Stimulated activated CD4-positive, alpha-beta T cell treated with anti-CD3 and anti-CD28 coated beads, Interleukin-12 subunit alpha, Interleukin-12 subunit beta, amount 100 ng/mL, for 24 hours (primary cell): ENCODE results near the gene SLC2A3.
"Not testable (repeated sequence)": the region's sequence is repeated elsewhere in the genome, so short reads cannot be mapped to it uniquely, and the experiment has no call there.

ENCODE experiments used
- DNase-seq, 2 experiments: peaks; one replicate each; pipeline ENCODE4 v3.0.0-alpha.2; 2020; ENCODE audit warnings: low read depth in 2 of 2

The SLC2A3 gene

GRCh38 chr12:7935590-7936581 is at the start of gene SLC2A3:
SLC2A3 (minus strand) TSS chr12:7936187; CDS start chr12:7936034, 153 bp downstream.
- peak; percentile 68 to 70 for DNase-seq

GRCh38 chr12:7984900-7985299 is 48.9 kb upstream of the SLC2A3 start:
- DNase-seq = no peak

- DNase-seq = not testable (repeated sequence)
These were observed 47.5 kb upstream of the SLC2A3 start for GRCh38 chr12:7983460-7983859.

GRCh38 chr12:7983019-7983418 is 47.0 kb upstream of the SLC2A3 start:
- DNase-seq = not testable (repeated sequence)

- not testable (repeated sequence) for DNase-seq
These were observed 46.3 kb upstream of the SLC2A3 start for GRCh38 chr12:7982332-7982735.

DNA sequence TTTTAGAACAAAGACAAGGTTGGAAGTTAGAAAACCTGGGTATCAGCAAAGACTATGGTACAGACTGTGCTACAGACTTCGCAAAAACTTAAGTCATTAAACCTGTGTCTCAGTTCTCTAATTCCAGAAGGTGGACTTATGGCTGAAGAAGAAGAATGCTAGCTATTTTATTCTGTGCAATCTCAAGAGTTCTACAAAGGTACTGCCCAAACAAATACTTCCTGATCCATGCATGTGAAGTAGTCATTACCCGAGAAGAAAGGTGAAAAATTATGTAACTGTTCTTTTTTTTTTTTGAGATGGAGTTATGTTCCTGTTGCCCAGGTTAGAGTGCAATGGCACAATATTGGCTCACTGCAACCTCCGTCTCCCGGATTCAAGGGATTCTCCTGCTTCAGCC is 45.5 kb upstream of the SLC2A3 start:
- no peak for DNase-seq

GRCh38 chr12:7977351-7978124 is 41.6 kb upstream of the SLC2A3 start:
- DNase-seq = not testable (repeated sequence)

GRCh38 chr12:7973457-7973825 is 37.5 kb upstream of the SLC2A3 start:
- no peak for DNase-seq

- DNase-seq = no peak
These were observed 36.9 kb upstream of the SLC2A3 start for GRCh38 chr12:7972734-7973456.

GRCh38 chr12:7972269-7972668 is 36.3 kb upstream of the SLC2A3 start:
- DNase-seq = not testable (repeated sequence)

DNA sequence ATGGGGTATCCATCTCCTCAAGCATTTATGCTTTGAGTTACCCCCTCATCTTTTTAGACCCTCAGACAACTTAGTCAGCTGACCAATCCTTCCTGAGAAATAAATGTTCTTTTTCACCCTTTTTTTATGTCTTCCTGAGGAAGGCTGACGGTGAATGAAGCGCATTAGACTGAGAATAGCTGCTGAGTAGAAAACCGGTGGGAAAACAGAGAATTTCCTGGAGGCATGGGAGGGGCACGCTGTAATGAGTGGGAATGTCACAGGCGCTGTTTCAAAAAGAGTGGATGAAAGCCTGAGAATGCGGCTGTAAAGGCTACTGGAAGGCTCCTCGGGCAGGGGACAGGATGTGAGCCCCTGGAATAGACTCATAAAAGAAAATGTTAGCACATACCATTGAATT is 35.8 kb upstream of the SLC2A3 start:
- not testable (repeated sequence) for DNase-seq

DNA sequence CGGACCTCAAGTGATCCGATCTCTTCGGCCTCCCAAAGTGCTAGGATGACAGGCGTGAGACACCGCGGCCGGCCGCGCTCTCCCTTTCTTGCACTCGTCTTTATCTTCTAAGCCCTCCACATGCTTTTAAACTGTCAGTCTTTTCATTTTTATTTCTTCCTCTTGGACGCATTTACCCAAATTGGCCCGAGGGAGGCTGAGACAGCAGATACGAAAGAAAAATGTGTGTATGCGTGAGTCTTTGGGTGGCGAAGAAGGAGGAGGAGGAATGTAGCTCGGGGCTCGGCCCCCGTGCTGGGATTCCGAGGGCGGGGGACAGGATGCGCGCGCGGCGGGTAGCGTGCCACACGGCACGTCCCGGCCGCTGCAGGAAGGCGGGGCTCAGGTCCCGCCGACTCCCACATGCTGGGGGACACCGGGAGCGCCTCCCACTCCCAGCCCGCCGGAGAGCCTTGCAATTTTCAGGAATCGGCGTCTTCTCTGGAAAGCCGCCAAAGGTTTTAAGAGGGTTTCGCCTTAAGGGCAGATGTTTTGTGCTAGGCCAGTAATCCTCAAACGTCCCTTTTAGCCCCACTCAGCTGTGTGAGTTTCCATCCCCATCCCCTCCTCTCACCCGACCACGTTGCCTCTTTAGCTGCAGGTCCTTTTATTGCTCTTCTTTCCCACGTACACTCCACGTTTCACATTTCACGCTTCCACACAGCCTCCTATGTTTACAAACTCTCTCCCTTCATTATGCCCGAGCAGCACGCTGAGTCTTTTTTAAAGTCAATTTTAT is 34.7 kb upstream of the SLC2A3 start:
- peak; percentile 87 to 94 for DNase-seq

- no peak for DNase-seq
These were observed 30.6 kb upstream of the SLC2A3 start for GRCh38 chr12:7966563-7966962.

DNA sequence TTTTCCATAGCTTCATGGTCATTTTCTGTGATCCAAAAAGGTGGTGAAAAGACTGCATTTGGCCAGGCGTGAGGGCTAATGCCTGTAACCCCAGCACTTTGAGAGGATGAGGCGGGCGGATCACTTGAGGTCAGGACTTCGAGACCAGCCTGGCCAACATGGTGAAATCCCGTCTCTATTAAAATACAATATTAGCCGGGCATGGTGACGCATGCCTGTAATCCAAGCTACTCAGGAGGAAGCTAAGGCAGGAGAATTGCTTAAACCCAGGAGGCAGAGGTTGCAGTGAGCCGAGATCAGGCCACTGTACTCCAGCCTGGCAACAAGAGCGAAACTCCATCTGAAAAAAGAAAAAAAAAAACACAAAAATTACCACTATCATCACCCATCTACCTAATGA is 28.7 kb upstream of the SLC2A3 start:
- not testable (repeated sequence) for DNase-seq

DNA sequence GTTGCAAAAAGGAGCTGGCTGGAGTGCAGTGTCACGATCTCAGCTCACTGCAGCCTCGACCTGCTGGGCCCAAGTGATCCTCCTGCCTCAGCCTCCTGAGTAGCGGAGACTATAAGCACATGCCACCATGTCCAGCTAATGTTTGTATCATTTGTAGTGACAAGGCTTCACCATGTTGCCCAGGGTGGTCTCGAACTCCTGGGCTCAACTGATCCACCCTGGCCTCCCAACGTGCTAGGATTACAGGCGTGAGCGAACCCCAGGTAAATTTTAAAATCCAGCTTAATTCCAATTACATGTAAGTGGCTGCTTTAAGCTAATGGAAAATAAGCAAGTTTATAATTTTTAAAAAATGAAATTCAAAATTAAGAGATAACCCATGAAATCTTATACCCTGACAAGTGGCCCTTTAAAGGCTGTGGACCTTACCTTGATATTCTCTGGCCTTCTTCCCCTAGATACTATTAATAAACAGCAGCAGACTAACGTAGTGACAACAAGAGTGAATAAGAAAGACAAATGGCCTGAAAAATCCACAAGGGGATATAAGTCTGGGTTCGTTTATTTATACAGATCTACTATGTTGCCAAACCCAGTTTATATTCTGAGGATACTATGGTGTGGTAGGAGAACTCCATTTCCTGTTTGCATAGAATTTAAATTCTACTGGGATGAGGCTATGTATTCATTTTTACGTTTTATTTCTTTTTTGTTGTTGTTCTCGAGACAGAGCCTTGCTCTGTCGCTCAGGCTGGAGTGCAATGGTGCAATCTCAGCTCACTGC is 25.6 kb upstream of the SLC2A3 start:
- DNase-seq = no peak

- peak in 1 of 2 experiments; percentile 53 for DNase-seq
These were observed 23.7 kb upstream of the SLC2A3 start for GRCh38 chr12:7959701-7960121.

GRCh38 chr12:7959278-7959677 is 23.3 kb upstream of the SLC2A3 start:
- DNase-seq = no peak

DNA sequence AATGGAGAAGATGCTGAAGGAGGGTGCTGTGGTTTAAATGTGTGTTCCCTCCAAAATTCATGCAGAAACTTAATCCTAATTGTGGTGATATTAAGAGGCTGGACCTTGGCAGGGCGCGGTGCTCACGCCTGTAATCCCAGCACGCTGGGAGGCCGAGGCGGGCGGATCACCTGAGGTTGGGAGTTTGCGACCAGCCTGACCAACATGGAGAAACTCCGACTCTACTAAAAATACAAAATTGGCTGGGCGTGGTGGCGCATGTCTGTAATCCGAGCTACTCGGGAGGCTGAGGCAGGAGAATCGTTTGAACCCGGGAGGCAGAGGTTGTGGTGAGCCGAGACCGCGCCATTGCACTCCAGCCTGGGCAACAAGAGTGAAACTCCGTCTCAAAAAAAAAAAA is 18.9 kb upstream of the SLC2A3 start:
- DNase-seq = not testable (repeated sequence)

- DNase-seq = not testable (repeated sequence)
These were observed 18.4 kb upstream of the SLC2A3 start for GRCh38 chr12:7954418-7954817.

GRCh38 chr12:7953912-7954311 is 17.9 kb upstream of the SLC2A3 start:
- DNase-seq = not testable (repeated sequence)
